GM23338 (cell line): ENCODE measurements around the gene LRP1B. TPM values are rescaled to one million over a fixed set of nuclear protein-coding genes. Genes with fewer than 3 reads are reported as not detected.

Source experiments
- ATAC-seq: fragments of 200-7000 bp; cut with Tn5 transposase; 3 replicates; pipeline ENCODE4 v1.9.1; 2020
- DNase-seq: peaks from one replicate; pipeline ENCODE4 v3.0.0-alpha.2; 2015; ENCODE audit warnings: low spot score
- H2AFZ ChIP-seq: fragments of 200-600 bp; sonication (generic); 2 replicates; pipeline ENCODE4 v1.8.0; 2016; ENCODE audit warnings: antibody characterized with exemption, mild to moderate bottlenecking, moderate library complexity
- H3F3A ChIP-seq: fragments of 200-600 bp; sonication (generic); replicated peaks from 2 replicates; pipeline ENCODE4 v1.8.0; 2017; ENCODE audit warnings: antibody characterized with exemption, mixed run types, low read depth
- H3K27ac ChIP-seq: fragments of 200-600 bp; sonication (generic); 2 replicates; pipeline ENCODE4 v1.6.1; 2016; ENCODE audit warnings: low read depth
- H3K27me3 ChIP-seq: fragments of 200-600 bp; sonication (generic); 2 replicates; pipeline ENCODE4 v1.8.0; 2016; ENCODE audit warnings: mild to moderate bottlenecking, mixed run types, moderate library complexity; ENCODE audit not compliant: insufficient read depth
- H3K36me3 ChIP-seq: fragments of 200-600 bp; sonication (generic); 2 replicates; pipeline ENCODE4 v1.8.0; 2016; ENCODE audit warnings: mild to moderate bottlenecking; ENCODE audit not compliant: insufficient read depth
- H3K4me1 ChIP-seq: fragments of 200-600 bp; sonication (generic); 2 replicates; pipeline ENCODE4 v1.8.0; 2016; ENCODE audit warnings: mild to moderate bottlenecking, moderate library complexity; ENCODE audit not compliant: insufficient read depth
- H3K4me2 ChIP-seq: fragments of 200-600 bp; sonication (generic); 2 replicates; pipeline ENCODE4 v1.7.1; 2017; ENCODE audit warnings: mixed run types
- H3K4me3 ChIP-seq: fragments of 200-600 bp; sonication (generic); 2 replicates; pipeline ENCODE4 v1.6.1; 2016; ENCODE audit warnings: mixed run types
- H3K79me2 ChIP-seq: fragments of 200-600 bp; sonication (generic); replicated peaks from 2 replicates; pipeline ENCODE4 v1.8.0; 2017; ENCODE audit warnings: mild to moderate bottlenecking; ENCODE audit not compliant: insufficient read depth
- H3K9me2 ChIP-seq: fragments of 200-600 bp; sonication (generic); 2 replicates; pipeline ENCODE4 v1.8.0; 2017; ENCODE audit not compliant: insufficient read depth
- H4K20me1 ChIP-seq: fragments of 200-600 bp; sonication (generic); replicated peaks from 2 replicates; pipeline ENCODE4 v1.8.0; 2017; ENCODE audit warnings: mild to moderate bottlenecking; ENCODE audit not compliant: insufficient read depth
- H3K27ac Mint-ChIP-seq: 2 replicates; pipeline ENCODE4 v1.8.0; 2020; ENCODE audit warnings: inconsistent platforms, mild to moderate bottlenecking, moderate library complexity, mixed read lengths
- H3K27me3 Mint-ChIP-seq: 3 replicates; pipeline ENCODE4 v1.8.0; 2022; ENCODE audit warnings: low read depth, mild to moderate bottlenecking, moderate library complexity, mixed read lengths, inconsistent platforms; ENCODE audit not compliant: insufficient read depth, poor library complexity
- H3K36me3 Mint-ChIP-seq: 3 replicates; pipeline ENCODE4 v1.8.0; 2021; ENCODE audit warnings: low read depth, mild to moderate bottlenecking, inconsistent platforms, moderate library complexity, mixed read lengths
- H3K4me1 Mint-ChIP-seq: 3 replicates; pipeline ENCODE4 v1.8.0; 2020; ENCODE audit warnings: mild to moderate bottlenecking, inconsistent platforms, mixed read lengths
- H3K4me3 Mint-ChIP-seq: 3 replicates; pipeline ENCODE4 v1.8.0; 2021; ENCODE audit warnings: moderate library complexity, mild to moderate bottlenecking, inconsistent platforms, mixed read lengths
- H3K9me3 Mint-ChIP-seq: 3 replicates; pipeline ENCODE4 v1.8.0; 2020; ENCODE audit warnings: moderate library complexity, mild to moderate bottlenecking, inconsistent platforms, mixed read lengths
- CREB1 ChIP-seq: fragments of 250-450 bp; sonication (Bioruptor Pico); IDR thresholded peaks from 2 replicates; pipeline ENCODE4 v1.5.0; 2020; ENCODE audit warnings: low read depth, mild to moderate bottlenecking, moderate library complexity
- CTCF ChIP-seq, 2 experiments: fragments of 200-600 bp in 1 of 2; sonication (generic) in 1 of 2; conservative IDR thresholded peaks; 2 replicates each; pipeline versions ENCODE4 v1.5.1 to v1.6.1; 2016 to 2017; ENCODE audit warnings: antibody characterized with exemption in 2 of 2, low read depth in 2 of 2, mild to moderate bottlenecking in 2 of 2, moderate library complexity in 1 of 2
- ETS1 ChIP-seq: IDR thresholded peaks from 2 replicates; pipeline ENCODE4 v1.6.1; 2016; ENCODE audit warnings: antibody characterized with exemption
- EZH2 ChIP-seq: fragments of 200-600 bp; sonication (generic); IDR thresholded peaks from one replicate; pipeline ENCODE4 v1.8.0; 2017; ENCODE audit warnings: antibody characterized with exemption, mild to moderate bottlenecking, low read depth; ENCODE audit not compliant: unreplicated experiment
- JUNB ChIP-seq: IDR thresholded peaks from one replicate; pipeline ENCODE4 v1.6.1; 2016; ENCODE audit warnings: antibody characterized with exemption; ENCODE audit not compliant: unreplicated experiment
- NANOG ChIP-seq: IDR thresholded peaks from 2 replicates; pipeline ENCODE4 v1.6.1; 2016; ENCODE audit warnings: antibody characterized with exemption, borderline replicate concordance
- POLR2AphosphoS5 ChIP-seq: IDR thresholded peaks from 2 replicates; pipeline ENCODE4 v1.6.1; 2016; ENCODE audit warnings: antibody characterized with exemption, low read depth
- ZNF114 ChIP-seq: fragments of 250-450 bp; sonication (Bioruptor Pico); IDR thresholded peaks from 2 replicates; pipeline ENCODE4 v1.5.0; 2020; ENCODE audit warnings: mild to moderate bottlenecking, moderate library complexity
- ZNF462 ChIP-seq: fragments of 250-450 bp; sonication (Bioruptor Pico); IDR thresholded peaks from 2 replicates; pipeline ENCODE4 v1.5.0; 2020; ENCODE audit warnings: mild to moderate bottlenecking, moderate library complexity
- polyA plus RNA-seq: library from polyadenylated mRNA; unstranded; fragments of >200 nt; fragmentation: Nextera tagmentation; extraction: Ambion mirVana; gene quantifications from 2 replicates; pipeline ENCODE4 v1.2.1, GENCODE V29; 2016
- total RNA-seq: library from RNA; depleted of rRNA; stranded (reverse); fragments of >200 nt; shearing (Covaris generic); gene quantifications from 2 replicates; pipeline ENCODE4 v1.2.3, GENCODE V29; 2014
- TF ChIP-seq, protein P1 (sequence below): IDR thresholded peaks from one replicate; pipeline ENCODE4 v1.6.1; 2018; ENCODE audit warnings: antibody characterized with exemption; ENCODE audit not compliant: unreplicated experiment

Gene LRP1B
- total and polyA plus RNA-seq, 2 experiments from 2014 or later = 0.15 to 0.97 TPM

DNA sequence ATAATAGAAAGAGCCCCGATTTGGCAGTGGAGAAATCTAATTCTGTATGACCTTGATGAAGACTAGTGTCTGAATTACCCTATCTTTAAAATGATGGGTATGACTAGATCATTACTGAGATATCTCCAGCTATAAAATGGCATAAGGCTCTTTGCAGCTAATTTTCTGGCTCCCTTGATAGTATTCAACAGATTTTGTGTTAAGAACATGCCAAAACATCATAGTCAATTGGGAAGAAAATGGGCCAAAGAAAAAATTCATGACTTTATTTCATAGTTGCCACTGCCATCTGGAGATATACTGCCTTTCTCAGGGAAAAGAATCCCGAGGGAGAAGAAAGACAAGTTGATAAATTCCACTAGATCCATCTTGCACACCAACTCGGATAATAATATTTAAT is 1618.7 kb downstream of the LRP1B start:
- no peaks in the 10 kb centered on the region for H4K20me1 ChIP-seq
- ATAC-seq (no peak), DNase-seq (no peak)
- Mint-ChIP-seq H3K36me3 (no peaks in the 10 kb centered on the region), H3K4me1 (peaks cover 2% of the 10 kb centered on the region; the same call in 1 of the 3 replicates), H3K27me3 (no peaks in the 10 kb centered on the region), H3K9me3 (no peaks in the 10 kb centered on the region), H3K4me3 (no peak overlapping the region), H3K27ac (no peak overlapping the region)
- TF ChIP-seq JUNB = no peak
- no peak for TF ChIP-seq ZNF114 (CRISPR knock-in tag)
- no peak for TF ChIP-seq NANOG
- TF ChIP-seq ZNF462 (CRISPR knock-in tag) = no peak
- no peaks in the 10 kb centered on the region for H3K27me3 ChIP-seq
- H3K27ac ChIP-seq = no peak overlapping the region
- H3K9me2 ChIP-seq = no peaks in the 10 kb centered on the region
- H3K4me1 ChIP-seq = no peaks in the 10 kb centered on the region
- no peaks in the 10 kb centered on the region for H3K36me3 ChIP-seq
- H3F3A ChIP-seq = no peaks in the 10 kb centered on the region
- H3K79me2 ChIP-seq = no peaks in the 10 kb centered on the region
- no peak overlapping the region for H2AFZ ChIP-seq
- no peak overlapping the region for H3K4me3 ChIP-seq
- H3K4me2 ChIP-seq = no peak overlapping the region

- Mint-ChIP-seq H3K9me3 (no peaks in the 10 kb centered on the region), H3K4me1 (peaks cover 2% of the 10 kb centered on the region; the same call in 1 of the 3 replicates), H3K4me3 (no peak overlapping the region), H3K27ac (no peak overlapping the region), H3K27me3 (no peaks in the 10 kb centered on the region), H3K36me3 (no peaks in the 10 kb centered on the region)
- Histone ChIP-seq H3K4me3 (no peak overlapping the region), H3K27me3 (no peaks in the 10 kb centered on the region), H4K20me1 (no peaks in the 10 kb centered on the region), H3K4me1 (no peaks in the 10 kb centered on the region), H3K9me2 (no peaks in the 10 kb centered on the region), H3K36me3 (no peaks in the 10 kb centered on the region), H3K4me2 (no peak overlapping the region), H3K27ac (no peak overlapping the region), H3K79me2 (no peaks in the 10 kb centered on the region), H3F3A (no peaks in the 10 kb centered on the region), H2AFZ (no peak overlapping the region)
- DNase-seq = no peak
- no peak for ATAC-seq
- TF ChIP-seq JUNB = no peak
- no peak for TF ChIP-seq NANOG
- TF ChIP-seq CREB1 = no peak
- no peak for TF ChIP-seq ZNF114 (CRISPR knock-in tag)
- TF ChIP-seq ETS1 = no peak
- TF ChIP-seq, protein P1, sequence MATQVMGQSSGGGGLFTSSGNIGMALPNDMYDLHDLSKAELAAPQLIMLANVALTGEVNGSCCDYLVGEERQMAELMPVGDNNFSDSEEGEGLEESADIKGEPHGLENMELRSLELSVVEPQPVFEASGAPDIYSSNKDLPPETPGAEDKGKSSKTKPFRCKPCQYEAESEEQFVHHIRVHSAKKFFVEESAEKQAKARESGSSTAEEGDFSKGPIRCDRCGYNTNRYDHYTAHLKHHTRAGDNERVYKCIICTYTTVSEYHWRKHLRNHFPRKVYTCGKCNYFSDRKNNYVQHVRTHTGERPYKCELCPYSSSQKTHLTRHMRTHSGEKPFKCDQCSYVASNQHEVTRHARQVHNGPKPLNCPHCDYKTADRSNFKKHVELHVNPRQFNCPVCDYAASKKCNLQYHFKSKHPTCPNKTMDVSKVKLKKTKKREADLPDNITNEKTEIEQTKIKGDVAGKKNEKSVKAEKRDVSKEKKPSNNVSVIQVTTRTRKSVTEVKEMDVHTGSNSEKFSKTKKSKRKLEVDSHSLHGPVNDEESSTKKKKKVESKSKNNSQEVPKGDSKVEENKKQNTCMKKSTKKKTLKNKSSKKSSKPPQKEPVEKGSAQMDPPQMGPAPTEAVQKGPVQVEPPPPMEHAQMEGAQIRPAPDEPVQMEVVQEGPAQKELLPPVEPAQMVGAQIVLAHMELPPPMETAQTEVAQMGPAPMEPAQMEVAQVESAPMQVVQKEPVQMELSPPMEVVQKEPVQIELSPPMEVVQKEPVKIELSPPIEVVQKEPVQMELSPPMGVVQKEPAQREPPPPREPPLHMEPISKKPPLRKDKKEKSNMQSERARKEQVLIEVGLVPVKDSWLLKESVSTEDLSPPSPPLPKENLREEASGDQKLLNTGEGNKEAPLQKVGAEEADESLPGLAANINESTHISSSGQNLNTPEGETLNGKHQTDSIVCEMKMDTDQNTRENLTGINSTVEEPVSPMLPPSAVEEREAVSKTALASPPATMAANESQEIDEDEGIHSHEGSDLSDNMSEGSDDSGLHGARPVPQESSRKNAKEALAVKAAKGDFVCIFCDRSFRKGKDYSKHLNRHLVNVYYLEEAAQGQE = no peak
- TF ChIP-seq EZH2 = no peak
- no peak for TF ChIP-seq POLR2AphosphoS5
- TF ChIP-seq CTCF (conservative IDR thresholded peaks at IDR 0.05; ENCODE audit: low read depth in 2 of 2) = no peak
Observed at GRCh38 chr2:140509765-140510164, 1621.1 kb downstream of the LRP1B start.
